Natural killer cell (primary cell): Measurements from ENCODE around the gene RXFP3. TPM values are rescaled to one million over a fixed set of nuclear protein-coding genes. Genes with fewer than 3 reads are reported as not detected.

ENCODE experiments used
- ATAC-seq, 3 donors: fragments of 150-1000 bp in 2 of 3; fragments of 200-7000 bp in 1 of 3; cut with Tn5 transposase; 1 replicate in 1 of 3; 2 replicates in 2 of 3; pipeline ENCODE4 v1.10.0; 2021; ENCODE audit warnings: mild to moderate bottlenecking in 2 of 3, moderate library complexity in 2 of 3
- DNase-seq, 2 donors: peaks; one replicate each; pipeline versions ENCODE4 v3.0.0 to v3.0.0-alpha.2; 2013 to 2021; ENCODE audit warnings: mixed read lengths in 1 of 2
- H3K27ac ChIP-seq: one replicate; pipeline ENCODE4 v1.5.1; 2013; ENCODE audit warnings: mild to moderate bottlenecking, low read length
- H3K27me3 ChIP-seq: one replicate; pipeline ENCODE4 v1.6.1; 2013; ENCODE audit warnings: low read length; ENCODE audit not compliant: control insufficient read depth, insufficient read depth
- H3K36me3 ChIP-seq: one replicate; pipeline ENCODE4 v1.6.1; 2013; ENCODE audit warnings: low read length; ENCODE audit not compliant: control insufficient read depth, insufficient read depth
- H3K4me1 ChIP-seq: one replicate; pipeline ENCODE4 v1.6.1; 2013; ENCODE audit warnings: low read length; ENCODE audit not compliant: control insufficient read depth, insufficient read depth
- H3K4me3 ChIP-seq: one replicate; pipeline ENCODE4 v1.5.1; 2013; ENCODE audit warnings: low read length
- H3K9me3 ChIP-seq: one replicate; pipeline ENCODE4 v1.6.1; 2013; ENCODE audit warnings: low read length; ENCODE audit not compliant: control insufficient read depth, insufficient read depth
- H3K27ac Mint-ChIP-seq, 2 donors: one replicate each; pipeline ENCODE4 v1.8.0; 2022; ENCODE audit warnings: mild to moderate bottlenecking in 2 of 2, mixed read lengths in 2 of 2, moderate library complexity in 1 of 2
- H3K27me3 Mint-ChIP-seq, 2 donors: one replicate each; pipeline ENCODE4 v1.8.0; 2022; ENCODE audit warnings: low read depth in 2 of 2, mixed read lengths in 2 of 2
- H3K36me3 Mint-ChIP-seq: one replicate; pipeline ENCODE4 v1.8.0; 2022; ENCODE audit warnings: mixed read lengths
- H3K4me1 Mint-ChIP-seq, 2 donors: one replicate each; pipeline ENCODE4 v1.8.0; 2022; ENCODE audit warnings: mixed read lengths in 2 of 2
- H3K4me3 Mint-ChIP-seq: one replicate; pipeline ENCODE4 v1.8.0; 2022; ENCODE audit warnings: mild to moderate bottlenecking, moderate library complexity, mixed read lengths
- H3K9me3 Mint-ChIP-seq, 2 donors: one replicate each; pipeline ENCODE4 v1.8.0; 2022; ENCODE audit warnings: mixed read lengths in 2 of 2
- WGBS: methylation state at CpG from one replicate; pipeline ENCODE4 v1.1.7; 2013; ENCODE audit warnings: missing lambda C conversion rate; ENCODE audit not compliant: insufficient coverage; 5-methylcytosine and 5-hydroxymethylcytosine counted together
- intact Hi-C: fragments of 100-400 bp; cut with micrococcal nuclease; formaldehyde crosslinking; loops from one replicate; pipeline ENCODE4 v1.14.2; 2022
- total RNA-seq, 4 donors: library from RNA; stranded (reverse); fragments of 120-200 nt in 1 of 4; gene quantifications; one replicate each; pipeline versions ENCODE4 v1.2.3 to v1.2.4, GENCODE V29; 2013 to 2022
- TF ChIP-seq, protein P1 (sequence below): fragments of 200-600 bp; IDR thresholded peaks from one replicate; pipeline ENCODE4 v1.8.0; 2022; ENCODE audit warnings: antibody characterized with exemption

Gene RXFP3
- total RNA-seq, 3 donors from 2014 or later (not counting 1 experiment from before 2014, with no cell fraction given): not detected

GRCh38 chr5:33934176-33934575 lies 2.0 kb upstream of the RXFP3 start:
- no peaks in the 10 kb centered on the region for H3K36me3 Mint-ChIP-seq
- DNase-seq (no peak), ATAC-seq (no peak)
- H3K27me3 Mint-ChIP-seq: peaks cover 25 to 50% of the 10 kb centered on the region in 2 donors
- no peaks in the 10 kb centered on the region for H3K36me3 ChIP-seq
- TF ChIP-seq, protein P1, sequence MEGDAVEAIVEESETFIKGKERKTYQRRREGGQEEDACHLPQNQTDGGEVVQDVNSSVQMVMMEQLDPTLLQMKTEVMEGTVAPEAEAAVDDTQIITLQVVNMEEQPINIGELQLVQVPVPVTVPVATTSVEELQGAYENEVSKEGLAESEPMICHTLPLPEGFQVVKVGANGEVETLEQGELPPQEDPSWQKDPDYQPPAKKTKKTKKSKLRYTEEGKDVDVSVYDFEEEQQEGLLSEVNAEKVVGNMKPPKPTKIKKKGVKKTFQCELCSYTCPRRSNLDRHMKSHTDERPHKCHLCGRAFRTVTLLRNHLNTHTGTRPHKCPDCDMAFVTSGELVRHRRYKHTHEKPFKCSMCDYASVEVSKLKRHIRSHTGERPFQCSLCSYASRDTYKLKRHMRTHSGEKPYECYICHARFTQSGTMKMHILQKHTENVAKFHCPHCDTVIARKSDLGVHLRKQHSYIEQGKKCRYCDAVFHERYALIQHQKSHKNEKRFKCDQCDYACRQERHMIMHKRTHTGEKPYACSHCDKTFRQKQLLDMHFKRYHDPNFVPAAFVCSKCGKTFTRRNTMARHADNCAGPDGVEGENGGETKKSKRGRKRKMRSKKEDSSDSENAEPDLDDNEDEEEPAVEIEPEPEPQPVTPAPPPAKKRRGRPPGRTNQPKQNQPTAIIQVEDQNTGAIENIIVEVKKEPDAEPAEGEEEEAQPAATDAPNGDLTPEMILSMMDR: no peak
- H3K4me1 ChIP-seq: no peaks in the 10 kb centered on the region
- H3K9me3 ChIP-seq: no peaks in the 10 kb centered on the region
- no peak overlapping the region for H3K27ac Mint-ChIP-seq
- H3K27ac ChIP-seq: no peak overlapping the region
- no peak overlapping the region for H3K4me3 ChIP-seq
- no peak overlapping the region for H3K4me3 Mint-ChIP-seq
- 67% methylated on average over 1 of the region's 1 CpG for WGBS
- H3K4me1 Mint-ChIP-seq: no peaks in the 10 kb centered on the region
- peaks cover 12% of the 10 kb centered on the region for H3K27me3 ChIP-seq
- H3K9me3 Mint-ChIP-seq: no peaks in the 10 kb centered on the region
- intact Hi-C loops: no loop called here

DNA sequence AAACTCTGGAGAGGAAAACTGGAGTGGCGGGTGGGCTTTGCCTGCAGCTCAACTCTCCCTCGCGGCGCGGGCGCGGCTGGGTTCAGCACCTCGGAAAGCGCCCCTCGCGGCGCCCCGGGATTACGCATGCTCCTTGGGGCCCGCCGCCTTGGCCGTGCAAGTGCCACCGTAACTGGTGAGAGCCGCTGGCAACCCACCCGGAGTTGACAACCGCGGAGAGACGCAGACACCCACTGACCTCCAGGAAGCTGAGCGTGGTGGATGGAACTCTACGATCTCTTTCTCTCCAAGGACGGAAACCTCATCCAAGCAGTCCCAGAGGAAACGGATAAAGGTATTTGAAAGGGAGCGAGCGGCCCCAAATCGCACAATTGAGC lies 194 bp upstream of the RXFP3 start:
- peak in 1 of 2 donors; percentile 50 for DNase-seq
- TF ChIP-seq, protein P1: no peak
- H3K36me3 ChIP-seq: no peaks in the 10 kb centered on the region
- ATAC-seq: peak in 1 of 3 donors; percentile 58
- H3K4me1 ChIP-seq: no peaks in the 10 kb centered on the region
- intact Hi-C loops: no loop called here
- Mint-ChIP-seq H3K4me1 (no peaks in the 10 kb centered on the region), H3K27ac (no peak overlapping the region), H3K4me3 (no peak overlapping the region), H3K36me3 (no peaks in the 10 kb centered on the region), H3K27me3 (peaks cover 29 to 53% of the 10 kb centered on the region in 2 donors), H3K9me3 (no peaks in the 10 kb centered on the region)
- H3K4me3 ChIP-seq: no peak overlapping the region
- H3K27ac ChIP-seq: no peak overlapping the region
- H3K27me3 ChIP-seq: peaks cover 12% of the 10 kb centered on the region
- H3K9me3 ChIP-seq: no peaks in the 10 kb centered on the region
- WGBS: 3% methylated on average over 30 of the region's 30 CpGs

- peaks cover 12% of the 10 kb centered on the region for H3K27me3 ChIP-seq
- no peak for ATAC-seq
- no peaks in the 10 kb centered on the region for H3K9me3 ChIP-seq
- H3K36me3 ChIP-seq: no peaks in the 10 kb centered on the region
- TF ChIP-seq, protein P1: no peak
- Mint-ChIP-seq H3K27me3 (peaks cover 26 to 51% of the 10 kb centered on the region in 2 donors), H3K4me3 (no peak overlapping the region), H3K27ac (no peak overlapping the region), H3K9me3 (no peaks in the 10 kb centered on the region), H3K36me3 (no peaks in the 10 kb centered on the region), H3K4me1 (no peaks in the 10 kb centered on the region)
- 41% methylated on average over 54 of the region's 54 CpGs for WGBS
- H3K27ac ChIP-seq: no peak overlapping the region
- intact Hi-C loops: no loop called here
- no peaks in the 10 kb centered on the region for H3K4me1 ChIP-seq
- H3K4me3 ChIP-seq: no peak overlapping the region
- no peak for DNase-seq
Measured at GRCh38 chr5:33937017-33937706, 976 bp downstream of the RXFP3 start.
